Astrocyte of the cerebellum (primary cell): Measurements from ENCODE around the gene RAD51B.

Source experiments
- DNase-seq: peaks from one replicate; pipeline ENCODE4 v3.0.0-alpha.2; 2011; ENCODE audit warnings: low read depth
- H3K4me3 ChIP-seq: 2 replicates; pipeline ENCODE4 v1.5.1; 2011; ENCODE audit warnings: mild to moderate bottlenecking, low read depth, low read length, moderate library complexity
- in situ Hi-C: cut with HindIII; loops from 2 replicates; pipeline ENCODE4 v1.10.0; 2017; ENCODE audit warnings: low sequenced_read_pairs
- TF ChIP-seq, protein P1 (sequence below): IDR thresholded peaks from 2 replicates; pipeline ENCODE4 v1.5.1; 2012; ENCODE audit warnings: low read length, low read depth, moderate library complexity, mild to moderate bottlenecking; ENCODE audit errors: missing control alignments

The RAD51B gene

GRCh38 chr14:68672609-68673285, 853.2 kb downstream of the RAD51B start:
- TF ChIP-seq, protein P1, sequence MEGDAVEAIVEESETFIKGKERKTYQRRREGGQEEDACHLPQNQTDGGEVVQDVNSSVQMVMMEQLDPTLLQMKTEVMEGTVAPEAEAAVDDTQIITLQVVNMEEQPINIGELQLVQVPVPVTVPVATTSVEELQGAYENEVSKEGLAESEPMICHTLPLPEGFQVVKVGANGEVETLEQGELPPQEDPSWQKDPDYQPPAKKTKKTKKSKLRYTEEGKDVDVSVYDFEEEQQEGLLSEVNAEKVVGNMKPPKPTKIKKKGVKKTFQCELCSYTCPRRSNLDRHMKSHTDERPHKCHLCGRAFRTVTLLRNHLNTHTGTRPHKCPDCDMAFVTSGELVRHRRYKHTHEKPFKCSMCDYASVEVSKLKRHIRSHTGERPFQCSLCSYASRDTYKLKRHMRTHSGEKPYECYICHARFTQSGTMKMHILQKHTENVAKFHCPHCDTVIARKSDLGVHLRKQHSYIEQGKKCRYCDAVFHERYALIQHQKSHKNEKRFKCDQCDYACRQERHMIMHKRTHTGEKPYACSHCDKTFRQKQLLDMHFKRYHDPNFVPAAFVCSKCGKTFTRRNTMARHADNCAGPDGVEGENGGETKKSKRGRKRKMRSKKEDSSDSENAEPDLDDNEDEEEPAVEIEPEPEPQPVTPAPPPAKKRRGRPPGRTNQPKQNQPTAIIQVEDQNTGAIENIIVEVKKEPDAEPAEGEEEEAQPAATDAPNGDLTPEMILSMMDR, result no peak
- no peak for DNase-seq

GRCh38 chr14:68673464-68673863, 853.9 kb downstream of the RAD51B start:
- TF ChIP-seq, protein P1, result no peak
- H3K4me3 ChIP-seq, result no peak overlapping the region
- in situ Hi-C loops, result no loop called here

More at GRCh38 chr14:68672609-68673285, 853.2 kb downstream of the RAD51B start:
- in situ Hi-C loops, result no loop called here
- H3K4me3 ChIP-seq, result no peak overlapping the region

DNA sequence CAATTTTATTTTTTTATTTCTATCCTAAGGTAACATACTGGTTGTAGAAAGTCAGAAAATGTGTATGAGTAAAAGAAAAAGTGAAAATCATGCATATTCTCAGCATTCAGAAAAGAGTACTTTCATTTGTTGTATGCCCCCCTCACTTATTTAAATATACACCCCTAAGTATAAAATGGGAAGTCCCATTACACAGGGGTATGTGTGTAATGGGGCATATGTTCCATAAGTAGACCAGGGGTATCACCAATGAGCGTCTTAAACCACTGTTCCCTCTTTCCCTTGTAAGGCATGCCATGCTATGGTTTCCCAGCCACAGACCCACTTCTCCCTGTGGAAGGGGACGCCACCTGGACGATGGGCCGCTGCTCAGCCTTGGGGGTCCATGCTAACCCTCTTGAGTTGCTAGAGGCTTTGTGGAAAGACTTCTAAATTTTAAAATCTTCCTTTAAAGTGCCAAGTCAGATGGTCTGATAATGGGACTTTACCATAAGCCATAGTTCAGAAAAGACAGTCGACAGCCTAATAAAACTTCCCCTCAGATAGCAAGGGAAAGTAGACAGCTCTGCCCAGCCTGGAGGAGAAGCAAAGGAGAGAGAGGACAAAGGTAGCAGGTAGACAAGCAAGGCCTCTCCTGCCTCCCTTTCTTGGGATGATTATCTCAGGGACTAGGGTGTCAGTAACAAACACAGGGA, 855.1 kb downstream of the RAD51B start:
- TF ChIP-seq, protein P1, result no peak
- no peak for DNase-seq
- no peak overlapping the region for H3K4me3 ChIP-seq
- in situ Hi-C loops, result no loop called here

More at GRCh38 chr14:68673464-68673863, 853.9 kb downstream of the RAD51B start:
- no peak for DNase-seq

DNA sequence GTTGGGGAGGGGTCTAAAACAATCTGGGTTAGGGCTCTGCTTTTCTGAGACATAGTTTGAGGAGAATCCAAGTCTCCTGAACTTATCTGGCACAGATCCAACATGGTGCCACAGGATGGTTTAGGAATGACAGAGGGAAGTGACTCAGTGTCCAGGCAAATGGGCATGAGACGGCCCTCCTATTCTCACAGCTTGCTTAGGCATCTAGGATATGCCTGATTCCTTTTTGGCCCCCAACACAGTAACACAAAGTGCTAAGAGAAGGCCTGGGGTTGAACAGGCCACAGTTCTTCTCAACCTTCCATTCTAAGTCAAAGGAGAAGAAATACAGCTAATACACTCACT, 855.6 kb downstream of the RAD51B start:
- in situ Hi-C loops, result no loop called here
- DNase-seq, result no peak
- TF ChIP-seq, protein P1, result no peak
- no peak overlapping the region for H3K4me3 ChIP-seq

DNA sequence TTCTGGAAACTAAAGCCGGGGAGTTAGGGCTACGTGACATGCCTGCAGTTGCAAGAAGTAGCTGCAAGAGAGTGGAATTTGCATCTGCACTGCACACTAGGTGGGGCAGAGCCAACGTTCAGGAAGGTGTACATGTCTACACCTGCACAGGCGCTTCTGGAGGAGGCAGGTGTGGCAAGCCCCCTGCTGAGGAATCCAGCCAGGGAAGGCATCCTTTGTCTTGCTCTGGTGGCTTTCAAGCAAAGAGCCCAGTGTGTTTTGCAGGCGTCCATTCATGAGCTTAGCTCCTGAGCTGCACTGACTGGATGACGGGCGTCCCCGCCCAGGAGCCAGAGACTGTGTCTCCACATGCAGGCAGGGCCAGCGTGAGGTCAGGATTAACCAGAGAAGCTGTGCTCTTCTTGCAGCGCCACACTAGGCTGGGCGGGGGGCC, 856.9 kb downstream of the RAD51B start:
- in situ Hi-C loops, result no loop called here
- TF ChIP-seq, protein P1, result no peak
- H3K4me3 ChIP-seq, result no peak overlapping the region
- DNase-seq, result no peak

DNA sequence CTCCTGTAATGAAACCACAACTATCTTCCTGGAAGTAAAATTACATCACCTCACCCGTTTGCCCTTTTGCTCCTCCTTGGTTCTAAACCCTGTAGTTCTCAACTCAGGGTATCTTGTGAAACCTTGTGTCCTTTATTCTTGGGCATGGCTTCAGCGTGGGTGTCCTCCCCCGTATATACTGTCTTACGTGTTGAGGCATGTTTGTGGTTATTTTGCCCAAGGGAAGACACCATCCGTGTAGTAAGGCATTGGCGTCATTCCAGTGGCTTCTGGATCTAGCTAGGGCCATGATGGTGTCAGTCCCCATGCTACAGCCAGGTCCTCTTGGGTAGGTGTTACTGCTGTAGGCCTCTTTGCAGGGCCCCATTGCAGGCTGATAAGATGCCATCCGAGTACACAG, 857.9 kb downstream of the RAD51B start:
- H3K4me3 ChIP-seq, result no peak overlapping the region
- no peak for DNase-seq
- TF ChIP-seq, protein P1, result no peak
- in situ Hi-C loops, result no loop called here
